ENCODE data around the gene OBSCN.

- no peak for TF ChIP-seq POLR2A (IDR thresholded peaks at IDR 0.05)
- TF ChIP-seq, protein P1, sequence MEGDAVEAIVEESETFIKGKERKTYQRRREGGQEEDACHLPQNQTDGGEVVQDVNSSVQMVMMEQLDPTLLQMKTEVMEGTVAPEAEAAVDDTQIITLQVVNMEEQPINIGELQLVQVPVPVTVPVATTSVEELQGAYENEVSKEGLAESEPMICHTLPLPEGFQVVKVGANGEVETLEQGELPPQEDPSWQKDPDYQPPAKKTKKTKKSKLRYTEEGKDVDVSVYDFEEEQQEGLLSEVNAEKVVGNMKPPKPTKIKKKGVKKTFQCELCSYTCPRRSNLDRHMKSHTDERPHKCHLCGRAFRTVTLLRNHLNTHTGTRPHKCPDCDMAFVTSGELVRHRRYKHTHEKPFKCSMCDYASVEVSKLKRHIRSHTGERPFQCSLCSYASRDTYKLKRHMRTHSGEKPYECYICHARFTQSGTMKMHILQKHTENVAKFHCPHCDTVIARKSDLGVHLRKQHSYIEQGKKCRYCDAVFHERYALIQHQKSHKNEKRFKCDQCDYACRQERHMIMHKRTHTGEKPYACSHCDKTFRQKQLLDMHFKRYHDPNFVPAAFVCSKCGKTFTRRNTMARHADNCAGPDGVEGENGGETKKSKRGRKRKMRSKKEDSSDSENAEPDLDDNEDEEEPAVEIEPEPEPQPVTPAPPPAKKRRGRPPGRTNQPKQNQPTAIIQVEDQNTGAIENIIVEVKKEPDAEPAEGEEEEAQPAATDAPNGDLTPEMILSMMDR (IDR thresholded peaks at IDR 0.05) = no peak
- TF ChIP-seq EP300 (IDR thresholded peaks at IDR 0.05) = no peak
- peak in 2 of 4 donors; percentile 42 to 54 for TF ChIP-seq POLR2AphosphoS5 (IDR thresholded peaks at IDR 0.05)
These were observed 33.1 kb upstream of the OBSCN start for GRCh38 chr1:228174482-228175315.

Data from sigmoid colon (tissue), 4 donors.